CD4-positive, alpha-beta memory T cell (primary cell): Measurements from ENCODE around the gene ALDH8A1. TPM values are rescaled to one million over a fixed set of nuclear protein-coding genes. Genes with fewer than 3 reads are reported as not detected.
"Not testable (repeated sequence)": the region's sequence is repeated elsewhere in the genome, so short reads cannot be mapped to it uniquely, and the experiment has no call there.

Experiments
- CTCF ChIA-PET: fragments of 350-600 bp; sonication (Branson Sonifier 250); formaldehyde crosslinking; loops from one replicate; lab custom pipeline; 2021; ENCODE audit warnings: inconsistent platforms; ENCODE audit not compliant: partially characterized antibody; lab: Charles Lee
- POLR2A ChIA-PET: fragments of 350-600 bp; sonication (Branson Sonifier 250); formaldehyde crosslinking; loops from one replicate; lab custom pipeline; 2021; ENCODE audit not compliant: partially characterized antibody; lab: Charles Lee
- DNase-seq, 5 donors: peaks; one replicate each; pipeline versions ENCODE4 v3.0.0 to v3.0.0-alpha.2; 2020 to 2022; ENCODE audit warnings: mixed read lengths in 1 of 5
- H3K27ac ChIP-seq: one replicate; pipeline ENCODE4 v1.7.0; 2013; ENCODE audit warnings: low read depth, low read length
- H3K27me3 ChIP-seq: 2 replicates; pipeline ENCODE4 v1.7.0; 2013; ENCODE audit warnings: mild to moderate bottlenecking, low read length, moderate library complexity; ENCODE audit not compliant: insufficient read depth
- H3K36me3 ChIP-seq: 2 replicates; pipeline ENCODE4 v1.7.0; 2013; ENCODE audit warnings: mild to moderate bottlenecking, low read length, moderate library complexity; ENCODE audit not compliant: insufficient read depth
- H3K4me1 ChIP-seq: 2 replicates; pipeline ENCODE4 v1.7.0; 2013; ENCODE audit warnings: mild to moderate bottlenecking, low read length, moderate library complexity; ENCODE audit not compliant: insufficient read depth
- H3K4me3 ChIP-seq, 2 donors: one replicate each; pipeline ENCODE4 v1.7.0; 2013; ENCODE audit warnings: low read length in 2 of 2, mild to moderate bottlenecking in 1 of 2
- H3K9me3 ChIP-seq, 2 donors: one replicate each; pipeline ENCODE4 v1.7.0; 2013; ENCODE audit warnings: low read length in 2 of 2, control low read depth in 1 of 2; ENCODE audit not compliant: control insufficient read depth in 1 of 2
- H3K27ac Mint-ChIP-seq, 7 donors: one replicate each; pipeline ENCODE4 v1.8.0; 2020 to 2021; ENCODE audit warnings: mixed read lengths in 7 of 7, mild to moderate bottlenecking in 6 of 7, inconsistent platforms in 3 of 7, moderate library complexity in 3 of 7
- H3K27me3 Mint-ChIP-seq, 2 donors: one replicate each; pipeline ENCODE4 v1.8.0; 2020 to 2021; ENCODE audit warnings: mixed read lengths in 2 of 2
- H3K36me3 Mint-ChIP-seq, 2 donors: one replicate each; pipeline ENCODE4 v1.8.0; 2020 to 2021; ENCODE audit warnings: mixed read lengths in 2 of 2, inconsistent platforms in 1 of 2, mild to moderate bottlenecking in 1 of 2
- H3K4me1 Mint-ChIP-seq, 4 donors: one replicate each; pipeline ENCODE4 v1.8.0; 2020 to 2021; ENCODE audit warnings: mixed read lengths in 4 of 4, mild to moderate bottlenecking in 1 of 4
- H3K4me3 Mint-ChIP-seq, 8 donors: one replicate each; pipeline ENCODE4 v1.8.0; 2020 to 2021; ENCODE audit warnings: mixed read lengths in 8 of 8, mild to moderate bottlenecking in 7 of 8, moderate library complexity in 6 of 8, inconsistent platforms in 3 of 8
- H3K9me3 Mint-ChIP-seq, 8 donors: one replicate each; pipeline ENCODE4 v1.8.0; 2020 to 2021; ENCODE audit warnings: mixed read lengths in 8 of 8, mild to moderate bottlenecking in 5 of 8, inconsistent platforms in 3 of 8, moderate library complexity in 1 of 8
- intact Hi-C: fragments of 100-400 bp; cut with micrococcal nuclease; formaldehyde crosslinking; loops from one replicate; pipeline ENCODE4 v1.15.1; 2023
- polyA plus RNA-seq, 2 donors: library from polyadenylated mRNA; unstranded; fragments of 300-500 nt; fragmentation: Illumina TruSeq; gene quantifications; one replicate each; pipeline ENCODE4 v1.2.3, GENCODE V29; 2021
- total RNA-seq, 2 experiments: library from RNA; stranded (reverse); gene quantifications; one replicate each; pipeline ENCODE4 v1.2.3, GENCODE V29; 2021

Gene ALDH8A1
- total and polyA plus RNA-seq, 4 experiments from 2014 or later: 2.2 TPM; not detected in 2

- no peaks in the 10 kb centered on the region for H3K36me3 ChIP-seq
- intact Hi-C loops: no loop called here
- Mint-ChIP-seq H3K9me3 (no peaks in the 10 kb centered on the region), H3K27me3 (no peaks in the 10 kb centered on the region), H3K4me1 (no peaks in the 10 kb centered on the region), H3K36me3 (peaks cover 0 to 9% of the 10 kb centered on the region in 2 donors), H3K4me3 (no peak overlapping the region), H3K27ac (no peak overlapping the region)
- H3K27me3 ChIP-seq: no peaks in the 10 kb centered on the region
- CTCF ChIA-PET: no interaction called here
- H3K4me1 ChIP-seq: no peaks in the 10 kb centered on the region
- DNase-seq: no peak
- no peak overlapping the region for H3K27ac ChIP-seq
- no peak overlapping the region for H3K4me3 ChIP-seq
- POLR2A ChIA-PET: no interaction called here
- no peaks in the 10 kb centered on the region for H3K9me3 ChIP-seq
Measured at GRCh38 chr6:134911547-134911946, 38.4 kb downstream of the ALDH8A1 start.

GRCh38 chr6:134910593-134910935 is 39.3 kb downstream of the ALDH8A1 start:
- no peaks in the 10 kb centered on the region for H3K9me3 Mint-ChIP-seq
- no peaks in the 10 kb centered on the region for H3K4me1 Mint-ChIP-seq
- DNase-seq: no peak
- H3K4me3 ChIP-seq: no peak overlapping the region
- intact Hi-C loops: no loop called here
- no peak overlapping the region for H3K27ac Mint-ChIP-seq
- CTCF ChIA-PET: interaction anchor here (1.3 kb wide), 1 partner anchor 30 kb away, joined by 5 read pairs; no protein-coding TSS in a partner anchor
- no peak overlapping the region for H3K27ac ChIP-seq
- H3K27me3 Mint-ChIP-seq: no peaks in the 10 kb centered on the region
- no peak overlapping the region for H3K4me3 Mint-ChIP-seq
- peaks cover 0 to under 1% of the 10 kb centered on the region in 2 donors for H3K36me3 Mint-ChIP-seq
- H3K4me1 ChIP-seq: no peaks in the 10 kb centered on the region
- no peaks in the 10 kb centered on the region for H3K27me3 ChIP-seq
- POLR2A ChIA-PET: no interaction called here
- no peaks in the 10 kb centered on the region for H3K9me3 ChIP-seq
- no peaks in the 10 kb centered on the region for H3K36me3 ChIP-seq

GRCh38 chr6:134909701-134910592 is 40.0 kb downstream of the ALDH8A1 start:
- Histone ChIP-seq H3K9me3 (no peaks in the 10 kb centered on the region), H3K27me3 (no peaks in the 10 kb centered on the region), H3K36me3 (no peaks in the 10 kb centered on the region), H3K4me1 (no peaks in the 10 kb centered on the region), H3K27ac (no peak overlapping the region), H3K4me3 (no peak overlapping the region)
- no peaks in the 10 kb centered on the region for H3K36me3 Mint-ChIP-seq
- no peak overlapping the region for H3K27ac Mint-ChIP-seq
- no peak for DNase-seq
- H3K4me3 Mint-ChIP-seq: no peak overlapping the region
- no peaks in the 10 kb centered on the region for H3K27me3 Mint-ChIP-seq
- ChIA-PET POLR2A (interaction anchor here (1.2 kb wide), 1 partner anchor 9 kb away, joined by 3 read pairs; no protein-coding TSS in a partner anchor), CTCF (interaction anchor here (1.3 kb wide), 1 partner anchor 31 kb away, joined by 5 read pairs; no protein-coding TSS in a partner anchor)
- peaks cover 0 to 4% (median 0%) of the 10 kb centered on the region in 8 donors for H3K9me3 Mint-ChIP-seq
- no peaks in the 10 kb centered on the region for H3K4me1 Mint-ChIP-seq
- intact Hi-C loops: no loop called here

GRCh38 chr6:134908906-134909516 is 40.9 kb downstream of the ALDH8A1 start:
- no peak overlapping the region for H3K4me3 ChIP-seq
- H3K4me1 ChIP-seq: no peaks in the 10 kb centered on the region
- intact Hi-C loops: no loop called here
- no peak overlapping the region for H3K27ac ChIP-seq
- DNase-seq: no peak
- H3K4me3 Mint-ChIP-seq: no peak overlapping the region
- CTCF ChIA-PET: no interaction called here
- peaks cover 0 to 4% (median 0%) of the 10 kb centered on the region in 8 donors for H3K9me3 Mint-ChIP-seq
- no peaks in the 10 kb centered on the region for H3K36me3 Mint-ChIP-seq
- H3K4me1 Mint-ChIP-seq: no peaks in the 10 kb centered on the region
- POLR2A ChIA-PET: interaction anchor here (1.2 kb wide), 1 partner anchor 10 kb away, joined by 3 read pairs; no protein-coding TSS in a partner anchor
- H3K9me3 ChIP-seq: no peaks in the 10 kb centered on the region
- H3K27me3 Mint-ChIP-seq: no peaks in the 10 kb centered on the region
- H3K27ac Mint-ChIP-seq: no peak overlapping the region
- no peaks in the 10 kb centered on the region for H3K36me3 ChIP-seq
- no peaks in the 10 kb centered on the region for H3K27me3 ChIP-seq

GRCh38 chr6:134904731-134905130 is 45.2 kb downstream of the ALDH8A1 start:
- H3K36me3 Mint-ChIP-seq, intact Hi-C loops, H3K27ac ChIP-seq, H3K27ac Mint-ChIP-seq, H3K27me3 Mint-ChIP-seq, H3K9me3 ChIP-seq, H3K4me1 Mint-ChIP-seq, H3K27me3 ChIP-seq, H3K4me3 Mint-ChIP-seq, POLR2A ChIA-PET, H3K4me3 ChIP-seq, H3K4me1 ChIP-seq, H3K36me3 ChIP-seq, H3K9me3 Mint-ChIP-seq, DNase-seq: not testable (repeated sequence)
- CTCF ChIA-PET: interaction anchor here (1.6 kb wide), 1 partner anchor 36 kb away, joined by 4 read pairs; no protein-coding TSS in a partner anchor

- CTCF ChIA-PET: no interaction called here
- POLR2A ChIA-PET: no interaction called here
- intact Hi-C loops: no loop called here
Measured at GRCh38 chr6:134903448-134903847, 46.5 kb downstream of the ALDH8A1 start.

GRCh38 chr6:134902936-134903335 is 47.0 kb downstream of the ALDH8A1 start:
- Mint-ChIP-seq H3K27ac (no peak overlapping the region), H3K9me3 (peaks cover 0 to 4% (median 0%) of the 10 kb centered on the region in 8 donors), H3K4me3 (no peak overlapping the region), H3K27me3 (peaks cover 0 to 2% of the 10 kb centered on the region in 2 donors), H3K4me1 (no peaks in the 10 kb centered on the region), H3K36me3 (no peaks in the 10 kb centered on the region)
- Histone ChIP-seq H3K27ac (no peak overlapping the region), H3K9me3 (no peaks in the 10 kb centered on the region), H3K27me3 (no peaks in the 10 kb centered on the region), H3K36me3 (no peaks in the 10 kb centered on the region), H3K4me1 (no peaks in the 10 kb centered on the region), H3K4me3 (no peak overlapping the region)
- DNase-seq: no peak
- ChIA-PET POLR2A (no interaction called here), CTCF (no interaction called here)
- intact Hi-C loops: no loop called here

More at GRCh38 chr6:134903448-134903847, 46.5 kb downstream of the ALDH8A1 start:
- Mint-ChIP-seq H3K4me1 (no peaks in the 10 kb centered on the region), H3K9me3 (peaks cover 0 to 4% (median 0%) of the 10 kb centered on the region in 8 donors), H3K4me3 (no peak overlapping the region), H3K27ac (no peak overlapping the region), H3K36me3 (no peaks in the 10 kb centered on the region), H3K27me3 (peaks cover 0 to 2% of the 10 kb centered on the region in 2 donors)
- Histone ChIP-seq H3K9me3 (no peaks in the 10 kb centered on the region), H3K27me3 (no peaks in the 10 kb centered on the region), H3K36me3 (no peaks in the 10 kb centered on the region), H3K4me3 (no peak overlapping the region), H3K27ac (no peak overlapping the region), H3K4me1 (no peaks in the 10 kb centered on the region)
- DNase-seq: no peak
